ENCODE data around the gene CCL4L2.
"Not testable (repeated sequence)": the region's sequence is repeated elsewhere in the genome, so short reads cannot be mapped to it uniquely, and the experiment has no call there.

Gene CCL4L2

DNA sequence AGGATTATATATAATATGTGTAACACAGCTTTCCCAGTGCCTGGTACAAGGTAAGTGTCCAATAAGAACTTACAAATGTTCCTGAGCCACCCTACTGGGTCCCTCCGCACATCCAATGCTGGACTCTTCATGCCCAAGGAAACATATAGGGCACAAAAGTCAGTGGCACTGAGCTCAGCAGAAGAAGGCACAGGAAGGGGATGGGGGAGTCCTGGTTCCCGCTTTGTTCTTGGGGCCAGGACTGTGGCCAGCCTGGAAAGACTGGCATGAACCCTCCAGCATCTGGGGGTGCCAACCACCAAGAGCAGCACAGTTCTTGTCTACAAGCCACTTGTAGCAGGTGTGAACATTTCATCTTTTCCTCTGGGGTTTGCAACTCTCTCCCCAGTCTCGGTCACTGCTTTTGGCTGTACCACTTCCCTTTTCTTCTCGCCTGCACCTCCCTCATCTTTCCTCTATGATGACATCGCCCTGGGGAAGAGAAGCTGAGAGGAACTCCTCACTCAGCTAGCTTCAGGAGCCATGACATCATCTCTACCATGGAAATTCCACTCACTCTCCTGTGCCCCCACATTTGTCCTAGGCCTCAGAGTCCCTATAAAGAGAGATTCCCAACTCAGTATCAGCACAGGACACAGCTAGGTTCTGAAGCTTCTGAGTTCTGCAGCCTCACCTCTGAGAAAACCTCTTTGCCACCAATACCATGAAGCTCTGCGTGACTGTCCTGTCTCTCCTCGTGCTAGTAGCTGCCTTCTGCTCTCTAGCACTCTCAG, at the start of gene CCL4L2:
CCL4L2 (plus strand) TSS at position 625 of the 773 bp plus-strand sequence.
- not testable (repeated sequence) for DNase-seq (ENCODE audit: low spot score)

DNA sequence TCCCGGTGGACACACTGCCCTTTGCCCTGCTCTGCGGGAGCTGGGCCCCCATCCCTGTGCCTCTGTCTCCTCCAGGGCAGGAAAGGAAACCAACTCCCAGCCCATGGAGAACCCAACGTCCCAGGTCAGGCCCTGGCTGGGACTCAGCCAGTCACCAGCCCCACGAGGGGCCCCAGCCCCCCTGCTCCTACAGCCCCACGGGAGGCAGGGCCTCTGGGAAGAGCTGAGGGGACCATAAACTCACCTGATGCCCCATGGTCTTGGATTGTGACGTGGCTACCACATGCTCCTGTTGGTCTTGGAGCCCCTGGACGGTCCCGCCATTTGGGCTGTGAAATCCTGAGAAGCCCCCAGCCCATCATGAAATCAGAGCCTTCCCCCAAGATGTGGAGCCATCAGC, 42.0 kb upstream of the CCL4L2 start:
- DNase-seq (ENCODE audit: low spot score), result not testable (repeated sequence)

DNA sequence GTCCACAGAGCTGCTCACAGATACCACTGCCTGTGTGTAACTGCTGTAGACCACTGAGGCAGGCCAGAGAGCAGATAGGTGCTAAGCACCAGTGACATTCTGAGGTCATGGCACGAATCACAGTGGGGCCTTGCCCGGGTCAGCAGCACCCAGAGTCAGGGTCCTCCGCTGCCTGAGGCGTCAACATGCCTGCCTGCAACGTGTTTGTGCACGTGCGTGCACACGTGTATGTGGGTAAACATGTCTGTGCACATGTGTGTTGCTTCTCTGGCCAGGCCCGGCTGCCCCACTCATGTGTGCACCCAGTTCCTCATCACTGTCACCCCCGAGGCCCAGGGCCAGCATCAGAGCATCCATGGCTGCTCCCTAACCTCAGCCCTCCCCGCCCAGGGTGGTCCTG, 34.3 kb upstream of the CCL4L2 start, which contains the start of gene TBC1D3B:
TBC1D3B (minus strand) TSS at position 101 of the 400 bp plus-strand sequence. CDS start 1,586 bp downstream, outside the sequence.
- not testable (repeated sequence) for DNase-seq (ENCODE audit: low spot score)

DNA sequence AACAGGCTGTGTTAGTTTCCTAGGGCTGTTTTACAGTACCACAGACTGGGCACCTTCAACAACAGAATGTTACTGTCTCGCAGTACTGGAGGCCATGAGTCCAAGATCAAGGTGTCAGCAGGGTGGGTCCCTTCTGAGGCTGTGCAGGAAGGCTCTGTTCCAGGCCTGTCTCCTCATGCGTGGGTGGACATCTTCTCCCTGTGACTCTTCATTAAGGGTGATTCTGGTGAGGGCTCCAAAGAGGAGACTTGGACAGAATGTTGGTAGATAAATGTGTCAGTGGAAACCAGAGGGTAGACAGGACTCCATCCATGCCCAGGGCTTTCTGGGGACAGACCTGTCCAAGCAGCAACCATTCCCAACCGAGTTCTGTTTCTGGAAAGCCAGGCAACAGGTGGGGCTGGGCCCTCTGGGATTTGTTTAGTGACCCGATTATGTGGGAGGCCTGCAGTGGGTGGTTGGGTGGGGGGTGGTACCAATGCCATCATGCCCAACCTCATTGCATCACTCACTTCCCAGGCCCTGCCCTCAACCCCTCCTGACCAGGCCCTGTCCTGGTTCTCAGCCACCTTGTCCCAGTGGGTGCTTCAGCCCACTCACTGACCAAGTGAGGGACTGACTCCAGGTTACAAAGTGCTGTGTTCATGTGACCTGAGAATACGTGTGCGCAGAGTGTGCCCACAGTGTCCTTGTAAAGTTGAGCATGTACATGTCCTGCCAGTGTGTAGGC, 29.3 kb upstream of the CCL4L2 start:
- DNase-seq (ENCODE audit: low spot score), result not testable (repeated sequence)

DNA sequence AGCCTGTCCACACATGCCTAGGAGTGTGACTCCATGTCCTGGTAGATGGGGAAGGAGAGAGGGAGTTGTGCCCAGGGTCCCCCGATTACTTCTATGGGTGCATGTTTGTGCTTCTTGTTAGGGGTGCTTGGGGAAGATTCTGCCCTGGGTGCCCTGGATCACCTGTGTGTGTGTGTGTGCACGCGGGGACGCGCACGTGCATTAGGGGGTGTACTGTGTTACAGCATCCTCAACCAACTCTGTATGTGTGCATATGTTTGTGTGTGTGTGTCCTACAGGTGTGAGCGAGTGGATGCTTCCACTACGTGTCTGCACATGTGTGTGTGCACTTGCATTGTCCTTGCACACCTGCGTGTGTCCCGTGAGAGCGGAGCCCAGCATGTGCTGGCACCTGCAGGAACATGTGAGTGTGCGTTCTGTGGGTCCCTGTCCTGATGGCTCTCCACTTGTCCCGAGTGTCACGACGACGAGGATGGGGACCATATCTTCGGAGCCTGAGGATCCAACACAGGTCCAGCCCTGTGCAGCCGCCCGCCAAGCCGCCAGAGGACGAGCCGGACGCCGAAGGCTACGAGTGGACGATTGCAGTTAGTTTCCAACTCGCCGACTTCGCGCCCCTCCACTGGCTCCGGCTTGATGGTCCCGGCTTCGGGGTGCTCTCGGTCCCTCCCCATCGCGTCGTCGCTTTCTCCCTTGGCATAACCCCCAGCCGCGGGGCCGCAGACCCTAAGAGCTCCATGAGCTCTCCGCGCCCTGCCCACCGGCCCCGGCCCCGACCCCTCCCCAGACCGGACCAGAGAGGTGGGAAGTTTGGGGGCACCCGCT, 28.5 kb upstream of the CCL4L2 start:
- no peak for DNase-seq (ENCODE audit: low spot score)

DNA sequence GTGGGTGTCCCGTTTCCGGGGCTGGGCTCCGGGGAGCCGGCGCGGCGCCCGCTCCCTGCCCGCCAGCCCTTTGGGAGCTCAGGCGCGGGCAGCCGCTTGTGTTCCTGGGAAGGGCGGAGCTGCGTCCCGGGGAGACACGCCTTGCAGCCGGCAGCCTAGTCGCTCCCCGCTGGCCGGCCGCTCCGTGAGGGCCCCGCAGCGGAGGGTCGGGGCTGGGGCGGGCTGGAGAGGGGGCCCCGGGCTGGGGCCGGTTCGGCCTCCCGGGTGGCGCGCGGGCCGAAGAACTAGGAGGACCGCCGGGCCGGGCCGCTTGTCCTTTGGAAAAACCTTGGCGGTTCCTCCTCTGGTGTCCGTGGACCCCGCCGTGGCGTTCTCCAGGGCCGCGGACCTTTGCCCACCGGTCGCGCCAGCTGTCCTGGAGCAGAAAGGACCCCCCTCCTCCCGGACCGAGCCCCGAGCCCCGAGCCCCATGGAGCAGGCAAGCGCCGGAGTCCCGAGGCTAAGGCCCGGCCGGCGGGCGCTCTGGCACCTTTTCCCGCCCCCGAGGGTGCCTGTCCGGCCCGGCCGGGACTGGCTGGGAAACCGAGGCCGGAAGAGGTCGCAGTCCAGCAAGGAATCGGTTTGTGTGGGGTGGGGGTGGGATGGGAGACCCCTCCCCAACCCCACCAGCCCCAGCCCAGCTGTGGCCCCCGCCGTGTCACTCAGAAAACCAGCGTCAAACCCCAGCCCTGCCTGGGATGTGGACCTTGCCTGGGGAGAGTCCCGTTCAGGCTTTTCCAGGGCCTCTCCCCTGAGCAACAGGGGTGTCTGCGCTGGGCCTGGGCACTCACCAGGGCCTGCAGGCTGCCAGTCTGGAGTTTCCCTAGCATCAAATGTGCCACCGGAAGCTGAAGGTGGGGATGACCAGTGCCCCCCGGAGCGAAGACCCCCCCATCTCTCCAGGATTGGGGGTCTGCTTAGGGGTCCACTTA, 27.6 kb upstream of the CCL4L2 start:
- no peak for DNase-seq (ENCODE audit: low spot score)

DNA sequence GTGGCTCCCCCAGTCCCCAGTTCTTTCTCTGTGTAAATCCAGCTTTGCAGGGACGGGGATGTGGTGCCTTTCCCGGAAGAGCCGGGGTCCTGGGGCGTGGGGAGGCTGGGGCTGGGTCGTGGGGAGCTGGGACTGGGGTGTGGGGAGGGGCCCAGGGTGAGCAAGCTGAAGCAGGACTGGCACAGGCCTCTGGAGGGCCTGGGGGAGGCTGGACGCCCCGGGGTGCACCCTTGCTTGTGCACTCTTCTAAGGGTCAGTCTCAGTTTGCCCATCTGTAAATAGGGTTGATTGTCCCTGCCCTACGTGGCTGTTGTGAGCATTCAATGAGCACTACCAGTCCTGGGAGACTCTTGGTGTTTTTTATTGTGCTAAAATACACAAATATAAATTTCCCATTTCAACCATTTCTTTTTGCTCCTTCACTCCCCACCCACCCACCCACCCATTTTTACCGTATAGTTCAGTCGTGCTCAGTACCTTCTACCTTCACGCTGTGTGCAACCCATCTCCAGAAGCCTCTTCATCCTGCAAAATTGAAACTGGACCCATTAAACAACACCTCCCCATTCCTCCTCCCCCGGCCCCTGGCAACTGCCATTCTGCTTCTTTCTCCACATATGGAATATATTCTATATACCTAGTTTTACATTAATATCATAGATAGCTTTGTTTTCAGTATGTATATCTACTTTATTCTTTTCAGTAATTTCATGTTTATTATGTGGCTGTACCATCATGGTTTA, 26.7 kb upstream of the CCL4L2 start:
- no peak for DNase-seq (ENCODE audit: low spot score)

DNA sequence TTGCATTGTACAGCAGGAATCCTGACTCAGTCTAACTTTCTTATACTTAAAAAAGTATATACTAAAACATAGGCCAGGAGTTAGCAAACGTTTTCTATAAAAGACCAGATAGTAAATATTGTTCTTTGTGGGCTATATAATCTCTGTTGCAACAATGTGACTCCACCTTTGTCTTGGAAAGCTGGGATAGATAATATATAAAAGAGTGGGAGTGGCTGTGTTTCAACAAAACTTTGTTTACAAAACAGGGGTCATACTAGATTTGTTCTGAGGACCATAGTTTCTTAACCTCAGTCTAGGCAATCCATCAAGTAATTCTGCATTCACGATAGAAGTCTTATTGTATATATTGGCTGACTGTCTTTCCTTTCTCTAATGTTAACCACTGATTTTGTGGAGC, 25.4 kb upstream of the CCL4L2 start:
- no peak for DNase-seq (ENCODE audit: low spot score)

DNA sequence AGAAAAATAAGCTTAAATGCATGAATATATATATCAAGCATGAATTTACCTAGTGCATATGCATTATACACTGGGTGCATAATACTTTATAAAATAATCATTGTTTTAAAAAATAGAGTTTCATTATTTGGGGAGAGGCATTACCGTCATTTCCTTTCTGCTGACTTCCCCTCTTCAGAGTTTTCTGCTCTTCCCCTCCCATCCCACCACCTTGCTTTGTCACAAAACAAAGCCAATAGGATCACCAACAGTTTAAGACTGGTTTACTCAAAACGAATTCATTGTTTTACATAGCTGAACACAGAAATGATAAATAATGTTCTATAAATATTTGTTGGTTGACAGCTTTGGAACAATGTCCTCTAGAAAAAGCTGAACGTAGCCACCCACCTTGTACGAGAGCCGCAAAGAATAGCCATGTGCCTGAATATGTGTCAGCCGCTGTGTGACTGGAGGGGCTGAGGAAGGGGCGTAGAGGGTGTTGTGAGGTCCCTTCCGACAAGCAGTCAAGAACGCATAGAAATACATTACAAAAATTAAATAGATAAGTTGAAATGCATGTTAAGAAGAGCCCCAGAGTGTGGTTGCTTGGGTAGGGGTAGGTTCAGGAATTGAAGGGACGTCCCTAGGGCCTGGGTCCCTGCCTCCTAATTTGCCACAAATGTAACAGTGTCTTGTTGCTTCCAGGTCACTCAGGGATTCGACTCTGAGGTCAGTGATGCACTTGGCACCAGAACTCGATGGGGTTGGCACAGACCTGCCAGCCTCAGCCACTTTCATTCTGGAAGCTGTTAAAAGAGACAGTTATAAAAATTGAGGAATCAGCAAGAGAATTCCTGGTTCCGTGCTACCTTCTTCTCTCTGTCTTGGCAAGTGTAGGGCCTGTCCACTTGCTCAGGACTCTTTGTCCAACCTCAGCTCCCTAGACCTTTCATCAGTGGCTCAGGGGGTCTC, 23.8 kb upstream of the CCL4L2 start:
- DNase-seq (ENCODE audit: low spot score), result not testable (repeated sequence)

DNA sequence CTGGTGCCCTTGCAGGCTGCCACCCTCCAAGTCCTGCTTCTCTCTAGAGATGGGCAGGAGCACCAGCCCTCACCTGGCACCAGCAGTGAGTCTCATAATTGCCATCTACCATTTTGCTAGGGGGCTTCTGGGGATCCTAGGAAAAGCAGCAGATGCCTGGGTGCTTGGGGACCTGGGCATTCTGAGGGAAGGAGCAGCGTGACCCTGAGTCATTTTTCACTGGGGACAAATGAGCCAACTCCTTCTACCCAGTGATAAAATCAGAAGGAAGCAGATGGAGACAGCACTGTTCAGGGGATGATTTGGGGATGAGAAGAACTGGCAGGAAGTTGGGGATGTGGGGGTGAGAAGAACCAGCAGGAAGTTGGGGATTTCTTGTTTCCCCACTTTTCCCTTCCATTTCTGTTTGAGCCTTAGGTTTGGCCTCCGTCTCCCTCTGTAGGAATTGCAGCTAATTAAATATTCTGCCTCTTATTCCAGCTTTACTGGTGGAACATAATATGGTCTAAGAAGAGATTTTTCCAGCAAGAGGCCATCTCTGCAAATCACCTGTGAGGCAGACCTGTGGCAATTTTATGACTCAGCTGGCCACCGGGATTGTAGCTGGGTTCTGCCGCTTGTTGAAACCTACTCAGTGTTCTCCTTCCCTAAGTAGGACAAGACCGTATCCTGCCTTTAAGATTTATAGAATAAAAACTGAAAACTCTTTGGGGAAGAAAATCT, 22.8 kb upstream of the CCL4L2 start:
- DNase-seq (ENCODE audit: low spot score), result not testable (repeated sequence)

DNA sequence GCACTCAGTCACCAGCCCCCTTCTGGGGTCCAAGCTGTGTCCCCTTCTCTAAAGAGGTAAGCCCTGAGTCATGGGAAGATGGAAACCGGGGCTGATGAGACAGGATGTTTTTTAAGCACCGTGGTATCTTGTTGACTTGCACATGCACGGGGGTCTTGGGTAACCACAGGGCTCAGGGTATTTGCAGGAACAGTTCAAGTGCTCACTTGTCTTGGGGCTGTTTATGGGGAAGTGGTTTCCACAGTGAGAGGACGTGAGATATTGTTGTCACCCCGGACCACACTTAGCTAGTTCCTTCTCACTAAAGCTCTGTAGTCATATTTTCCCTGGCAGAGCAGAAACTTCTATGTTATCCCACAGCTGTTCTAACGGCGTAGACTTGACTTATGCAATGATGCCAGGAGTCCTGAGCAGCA, 22.0 kb upstream of the CCL4L2 start:
- no peak for DNase-seq (ENCODE audit: low spot score)

DNA sequence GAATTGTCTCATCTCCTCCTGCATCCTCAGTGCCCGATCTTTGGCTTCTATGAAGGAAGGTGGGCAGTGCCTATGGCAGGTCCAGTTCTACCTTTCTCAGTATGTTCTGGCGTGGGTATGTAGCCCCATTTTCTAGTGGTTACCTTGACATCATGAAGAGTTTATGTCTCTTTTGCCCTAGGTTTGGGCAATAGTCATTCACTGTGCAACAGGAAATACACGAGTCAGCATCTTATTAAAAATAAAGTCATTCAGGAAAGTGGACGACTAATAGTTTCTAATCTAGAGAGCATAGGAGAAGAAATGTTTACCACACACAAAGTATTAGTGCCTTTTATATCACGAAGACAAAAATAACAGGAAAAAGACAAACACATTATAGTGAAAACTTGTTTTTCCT, 20.9 kb upstream of the CCL4L2 start:
- not testable (repeated sequence) for DNase-seq (ENCODE audit: low spot score)

DNA sequence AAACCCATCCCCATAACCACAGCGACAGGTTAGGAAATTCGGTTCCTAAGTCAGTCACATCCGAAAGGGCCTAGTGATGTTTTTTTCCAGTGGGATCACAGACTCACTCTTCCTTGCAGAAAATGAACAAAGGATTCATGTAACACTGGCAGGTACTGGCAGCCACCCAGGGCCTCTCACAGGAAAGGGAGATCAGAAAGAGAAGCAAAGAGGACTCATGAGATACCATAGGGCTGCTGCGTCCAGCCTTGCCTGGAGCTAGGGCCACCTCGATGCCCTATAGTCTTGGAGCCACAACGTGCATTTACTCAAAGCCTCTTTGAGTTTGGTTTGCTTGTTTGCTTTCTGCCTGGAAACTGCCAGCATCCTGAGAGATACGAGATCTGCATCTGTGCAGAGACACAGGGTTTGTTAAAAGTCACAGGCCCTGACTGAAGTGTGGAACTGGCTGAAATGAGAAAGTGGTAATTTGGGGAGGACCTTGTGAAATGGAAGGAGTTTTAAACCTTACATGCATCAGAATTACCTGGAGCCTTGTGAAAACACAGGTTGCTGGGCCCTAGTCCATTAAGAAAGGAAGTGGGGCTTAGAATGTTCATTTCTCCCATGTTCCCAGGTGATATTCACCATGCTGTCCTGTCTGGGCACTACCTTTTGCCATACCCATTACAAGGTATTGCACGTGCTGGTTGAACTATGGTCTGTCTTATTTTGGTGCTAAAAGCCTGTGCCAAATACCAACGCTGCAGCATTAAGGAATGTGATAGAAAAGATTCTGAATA, 20.1 kb upstream of the CCL4L2 start:
- not testable (repeated sequence) for DNase-seq (ENCODE audit: low spot score)

DNA sequence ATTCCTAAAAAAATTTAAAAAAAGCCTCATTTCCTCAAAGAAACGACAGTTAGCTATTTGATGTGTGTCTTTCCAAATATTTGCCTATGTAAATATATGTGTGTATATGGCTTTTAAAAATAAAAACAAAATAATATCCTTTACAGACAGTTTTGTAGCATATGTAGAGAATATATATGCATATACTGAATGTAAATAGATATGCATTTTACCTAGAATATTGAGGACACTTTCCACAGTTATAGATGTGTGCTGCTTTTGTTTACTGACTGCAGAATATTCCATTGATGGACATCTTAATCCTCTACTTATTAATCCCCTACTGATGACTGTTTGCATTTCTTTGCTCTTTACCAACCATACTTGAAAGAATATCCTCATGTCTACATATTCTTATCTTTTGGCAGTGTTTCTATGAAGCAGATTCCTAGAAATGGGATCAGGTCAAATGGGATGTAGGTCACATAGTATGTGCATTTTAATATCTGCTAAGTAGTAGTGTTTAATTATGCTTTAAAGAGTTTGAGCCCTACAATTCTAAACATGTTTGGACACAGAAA, 17.6 kb upstream of the CCL4L2 start:
- no peak for DNase-seq (ENCODE audit: low spot score)

DNA sequence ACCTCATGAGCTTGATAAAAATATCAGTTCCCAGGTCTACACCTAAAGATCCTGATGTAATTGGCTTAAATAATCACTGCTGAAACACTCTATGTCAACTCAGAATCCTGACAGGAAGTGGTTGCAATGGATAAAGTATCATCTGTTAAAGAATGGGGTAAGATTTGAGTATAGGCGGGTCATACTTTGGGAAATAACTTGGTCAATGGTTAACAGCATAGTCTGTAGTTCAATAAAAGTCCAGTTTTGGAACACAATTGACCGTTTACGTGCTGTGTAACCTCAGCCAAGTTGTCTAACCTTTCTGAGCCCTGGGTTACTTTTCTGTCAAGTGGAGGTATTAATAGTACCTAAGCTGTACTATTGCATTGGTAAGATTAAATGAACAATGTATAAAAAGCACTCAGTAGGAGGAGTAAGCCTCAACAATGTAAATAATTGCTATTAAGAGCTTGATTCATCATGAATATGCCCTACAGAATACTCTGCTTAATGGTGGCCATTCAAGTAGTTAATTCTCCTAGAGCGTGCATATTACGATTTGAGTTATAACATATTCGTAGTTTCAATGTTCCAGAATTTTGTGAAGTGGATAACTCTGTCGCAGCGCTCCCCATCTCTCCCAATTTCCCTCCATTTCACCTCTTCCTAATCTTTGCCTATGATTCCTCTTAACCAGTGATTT, 16.6 kb upstream of the CCL4L2 start:
- not testable (repeated sequence) for DNase-seq (ENCODE audit: low spot score)

DNA sequence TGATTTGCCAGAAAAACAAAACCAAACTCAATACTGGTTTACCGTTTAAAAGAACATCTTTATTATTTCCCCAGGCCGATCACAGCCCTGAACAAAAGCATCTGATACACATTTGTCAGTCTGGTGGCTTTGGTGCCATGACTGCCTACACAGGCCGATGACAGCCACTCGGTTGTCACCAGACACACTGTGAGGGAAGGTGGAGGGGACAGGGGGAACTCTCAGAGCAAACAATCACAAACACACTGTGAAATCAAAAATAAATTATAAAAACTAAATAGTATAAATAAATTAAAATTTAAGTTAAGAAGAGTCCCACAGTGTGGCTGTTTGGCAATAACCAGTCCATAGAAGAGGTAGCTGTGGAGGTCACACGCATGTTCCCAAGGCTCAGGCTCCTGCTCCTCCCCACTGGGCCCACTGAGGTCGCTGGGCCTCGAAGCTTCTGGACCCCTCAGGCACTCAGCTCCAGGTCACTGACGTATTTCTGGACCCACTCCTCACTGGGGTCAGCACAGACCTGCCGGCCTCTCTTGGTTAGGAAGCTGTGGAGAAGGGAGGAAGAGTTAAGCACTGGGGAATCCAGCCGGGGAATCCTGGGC, 15.9 kb upstream of the CCL4L2 start:
- not testable (repeated sequence) for DNase-seq (ENCODE audit: low spot score)
